ENCODE data around the gene MRTFB. TPM values are rescaled to one million over a fixed set of nuclear protein-coding genes. Genes with fewer than 3 reads are reported as not detected.

The MRTFB gene
- total RNA-seq, 6 experiments from 2014 or later: 15.7 to 23.9 (median 18.6) TPM

GRCh38 chr16:14280541-14280940, 209.4 kb downstream of the MRTFB start:
- Histone ChIP-seq H3K4me1 (peaks cover 0 to 11% (median 0%) of the 10 kb centered on the region in 4 donors), H3K9me3 (no peaks in the 10 kb centered on the region), H3K27ac (no peak overlapping the region), H3K27me3 (no peaks in the 10 kb centered on the region), H3K36me3 (no peaks in the 10 kb centered on the region), H3K4me3 (no peak overlapping the region)
- intact Hi-C loops (cut with DNase I): no loop called here
- no peak for DNase-seq
- ATAC-seq: no peak
- TF ChIP-seq CTCF (IDR thresholded peaks at IDR 0.05): no peak
- no peak for TF ChIP-seq POLR2A (IDR thresholded peaks at IDR 0.05)
- WGBS (ENCODE audit: insufficient coverage, low coverage, low lambda C conversion rate, missing lambda C conversion rate): 100% methylated on average over 2 of the region's 2 CpGs

- intact Hi-C loops (cut with DNase I): no loop called here
- Histone ChIP-seq H3K27me3 (no peaks in the 10 kb centered on the region), H3K9me3 (no peaks in the 10 kb centered on the region), H3K4me1 (peaks cover 0 to 11% (median 0%) of the 10 kb centered on the region in 4 donors), H3K4me3 (no peak overlapping the region), H3K36me3 (no peaks in the 10 kb centered on the region), H3K27ac (no peak overlapping the region)
- DNase-seq (no peak), ATAC-seq (no peak)
- 70% methylated on average over 3 of the region's 7 CpGs for WGBS (ENCODE audit: insufficient coverage, low coverage, low lambda C conversion rate, missing lambda C conversion rate)
- TF ChIP-seq CTCF (IDR thresholded peaks at IDR 0.05) (no peak), POLR2A (IDR thresholded peaks at IDR 0.05) (no peak)
Observed at GRCh38 chr16:14283786-14284185, 212.7 kb downstream of the MRTFB start.

GRCh38 chr16:14284371-14284770, 213.3 kb downstream of the MRTFB start:
- Histone ChIP-seq H3K27me3 (no peaks in the 10 kb centered on the region), H3K27ac (no peak overlapping the region), H3K4me3 (no peak overlapping the region), H3K9me3 (peaks cover 0 to 5% (median 0%) of the 10 kb centered on the region in 4 donors), H3K36me3 (no peaks in the 10 kb centered on the region), H3K4me1 (peaks cover 0 to 11% (median 0%) of the 10 kb centered on the region in 4 donors)
- WGBS (ENCODE audit: insufficient coverage, low coverage, low lambda C conversion rate, missing lambda C conversion rate): 80% methylated on average over 5 of the region's 5 CpGs
- intact Hi-C loops (cut with DNase I): no loop called here
- no peak for TF ChIP-seq CTCF (IDR thresholded peaks at IDR 0.05)
- no peak for TF ChIP-seq POLR2A (IDR thresholded peaks at IDR 0.05)
- no peak for DNase-seq
- ATAC-seq: no peak

- intact Hi-C loops (cut with DNase I): no loop called here
- WGBS (ENCODE audit: insufficient coverage, low coverage, low lambda C conversion rate, missing lambda C conversion rate): under 1% methylated on average over 23 of the region's 23 CpGs
- peak; percentile 72 to 74 (median 74) for DNase-seq
Observed at GRCh38 chr16:14284930-14285512, 213.9 kb downstream of the MRTFB start.

More at GRCh38 chr16:14284930-14285512, 213.9 kb downstream of the MRTFB start:
- ATAC-seq: peak; percentile 66 to 79 (median 75)
- H3K36me3 ChIP-seq: no peaks in the 10 kb centered on the region
- no peak for TF ChIP-seq POLR2A (IDR thresholded peaks at IDR 0.05)
- peak; percentile 31 to 48 (median 34) for TF ChIP-seq CTCF (IDR thresholded peaks at IDR 0.05)
- H3K27ac ChIP-seq: peak overlapping the region; percentile 70 to 78 (median 77)
- H3K4me3 ChIP-seq: peak overlapping the region; percentile 72 to 91 (median 86)
- H3K27me3 ChIP-seq: no peaks in the 10 kb centered on the region
- peaks cover 0 to 8% (median 2%) of the 10 kb centered on the region in 4 donors for H3K9me3 ChIP-seq
- H3K4me1 ChIP-seq: peaks cover 0 to 11% (median 0%) of the 10 kb centered on the region in 4 donors
